ENCODE measurements around the gene SH2D7.

The SH2D7 gene

GRCh38 chr15:78061963-78062427 lies 30.4 kb upstream of the SH2D7 start:
- no peak for DNase-seq

- DNase-seq: no peak
Observed at GRCh38 chr15:78063217-78063616, 29.1 kb upstream of the SH2D7 start.

- no peak for DNase-seq
Observed at GRCh38 chr15:78063970-78064385, 28.4 kb upstream of the SH2D7 start.

GRCh38 chr15:78064544-78064943 lies 27.8 kb upstream of the SH2D7 start:
- no peak for DNase-seq

- DNase-seq: no peak
Observed at GRCh38 chr15:78065284-78065872, 27.0 kb upstream of the SH2D7 start.

GRCh38 chr15:78065973-78066946 lies 26.1 kb upstream of the SH2D7 start:
- no peak for DNase-seq

- DNase-seq: no peak
Observed at GRCh38 chr15:78067328-78068228, 24.8 kb upstream of the SH2D7 start.

GRCh38 chr15:78069052-78069414 lies 23.3 kb upstream of the SH2D7 start:
- DNase-seq: no peak

GRCh38 chr15:78069462-78070029 lies 22.8 kb upstream of the SH2D7 start:
- DNase-seq: no peak

GRCh38 chr15:78070049-78070700 lies 22.2 kb upstream of the SH2D7 start:
- peak in 1 of 2 experiments; percentile 46 for DNase-seq

GRCh38 chr15:78071383-78071782 lies 21.0 kb upstream of the SH2D7 start:
- no peak for DNase-seq

GRCh38 chr15:78072080-78072892 lies 20.1 kb upstream of the SH2D7 start:
- peak; percentile 50 to 51 for DNase-seq

GRCh38 chr15:78073046-78073787 lies 19.1 kb upstream of the SH2D7 start:
- no peak for DNase-seq

GRCh38 chr15:78075490-78076230 lies 16.7 kb upstream of the SH2D7 start:
- no peak for DNase-seq

GRCh38 chr15:78076231-78077052 lies 15.9 kb upstream of the SH2D7 start:
- no peak for DNase-seq

- peak; percentile 60 to 65 for DNase-seq
Observed at GRCh38 chr15:78077053-78077870, 15.1 kb upstream of the SH2D7 start, which contains the start of gene TBC1D2B. TSS of gene TBC1D2B (minus strand) at chr15:78077711. CDS start at chr15:78077652, 59 bp downstream.

GRCh38 chr15:78077871-78078210 lies 14.5 kb upstream of the SH2D7 start:
- no peak for DNase-seq
